ENCODE measurements around the gene NKAP. TPM values are rescaled to one million over a fixed set of nuclear protein-coding genes. Genes with fewer than 3 reads are reported as not detected.

The NKAP gene
- total and polyA plus RNA-seq, 2 experiments from 2014 or later, result 4.8 to 10.4 TPM

DNA sequence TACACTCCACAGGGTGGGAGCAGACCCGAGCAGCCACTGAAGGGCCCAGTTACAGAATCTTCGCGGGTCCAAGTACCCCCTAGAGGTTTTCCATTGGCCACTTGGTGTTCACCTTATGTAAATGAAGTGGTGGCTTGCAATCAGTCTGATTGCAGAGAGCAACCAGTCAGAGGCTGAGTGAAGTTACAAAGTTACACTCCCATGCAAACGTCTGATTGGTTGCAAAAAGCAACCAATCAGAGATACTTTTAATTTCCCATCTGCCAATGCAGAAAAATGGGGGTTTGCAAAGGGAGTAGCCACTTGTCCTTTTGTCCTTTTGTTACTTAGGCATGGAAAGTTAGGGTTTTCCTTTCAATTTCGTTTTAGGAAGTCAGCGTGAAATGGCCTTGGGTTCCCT, 27.0 kb upstream of the NKAP start:
- no peak for DNase-seq (ENCODE audit: low spot score)
- no peaks in the 10 kb centered on the region for H3F3A ChIP-seq (replicated peaks; ENCODE audit: low read depth)
- no peak for ATAC-seq
- H3K79me2 ChIP-seq (replicated peaks; ENCODE audit: insufficient read depth), result no peaks in the 10 kb centered on the region
- Mint-ChIP-seq H3K4me1 (no peaks in the 10 kb centered on the region), H3K27ac (no peak overlapping the region), H3K36me3 (ENCODE audit: low read depth) (no peaks in the 10 kb centered on the region), H3K27me3 (ENCODE audit: insufficient read depth, low read depth, poor library complexity) (no peaks in the 10 kb centered on the region), H3K4me3 (no peak overlapping the region), H3K9me3 (no peaks in the 10 kb centered on the region)
- H3K27ac ChIP-seq (ENCODE audit: low read depth), result no peak overlapping the region
- no peak overlapping the region for H3K4me2 ChIP-seq
- TF ChIP-seq POLR2AphosphoS5 (IDR thresholded peaks at IDR 0.05; ENCODE audit: low read depth) (no peak), ZNF114 (CRISPR knock-in tag; IDR thresholded peaks at IDR 0.05) (no peak), EZH2phosphoT487 (IDR thresholded peaks at IDR 0.05; ENCODE audit: unreplicated experiment) (no peak), ZNF462 (CRISPR knock-in tag; IDR thresholded peaks at IDR 0.05) (no peak), STAT1 (IDR thresholded peaks at IDR 0.05; ENCODE audit: unreplicated experiment) (no peak), REST (IDR thresholded peaks at IDR 0.05; ENCODE audit: unreplicated experiment) (no peak), NANOG (IDR thresholded peaks at IDR 0.05; ENCODE audit: borderline replicate concordance) (no peak), ETS1 (IDR thresholded peaks at IDR 0.05) (no peak), EZH2 (IDR thresholded peaks at IDR 0.05; ENCODE audit: low read depth, unreplicated experiment) (no peak), CREB1 (CRISPR knock-in tag; IDR thresholded peaks at IDR 0.05; ENCODE audit: low read depth) (no peak), ZNF331 (CRISPR knock-in tag; IDR thresholded peaks at IDR 0.05; ENCODE audit: low read depth) (no peak), JUNB (IDR thresholded peaks at IDR 0.05; ENCODE audit: unreplicated experiment) (no peak)
- TF ChIP-seq, protein P1, sequence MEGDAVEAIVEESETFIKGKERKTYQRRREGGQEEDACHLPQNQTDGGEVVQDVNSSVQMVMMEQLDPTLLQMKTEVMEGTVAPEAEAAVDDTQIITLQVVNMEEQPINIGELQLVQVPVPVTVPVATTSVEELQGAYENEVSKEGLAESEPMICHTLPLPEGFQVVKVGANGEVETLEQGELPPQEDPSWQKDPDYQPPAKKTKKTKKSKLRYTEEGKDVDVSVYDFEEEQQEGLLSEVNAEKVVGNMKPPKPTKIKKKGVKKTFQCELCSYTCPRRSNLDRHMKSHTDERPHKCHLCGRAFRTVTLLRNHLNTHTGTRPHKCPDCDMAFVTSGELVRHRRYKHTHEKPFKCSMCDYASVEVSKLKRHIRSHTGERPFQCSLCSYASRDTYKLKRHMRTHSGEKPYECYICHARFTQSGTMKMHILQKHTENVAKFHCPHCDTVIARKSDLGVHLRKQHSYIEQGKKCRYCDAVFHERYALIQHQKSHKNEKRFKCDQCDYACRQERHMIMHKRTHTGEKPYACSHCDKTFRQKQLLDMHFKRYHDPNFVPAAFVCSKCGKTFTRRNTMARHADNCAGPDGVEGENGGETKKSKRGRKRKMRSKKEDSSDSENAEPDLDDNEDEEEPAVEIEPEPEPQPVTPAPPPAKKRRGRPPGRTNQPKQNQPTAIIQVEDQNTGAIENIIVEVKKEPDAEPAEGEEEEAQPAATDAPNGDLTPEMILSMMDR (conservative IDR thresholded peaks at IDR 0.05; ENCODE audit: low read depth in 2 of 2), result no peak
- no peaks in the 10 kb centered on the region for H3K36me3 ChIP-seq (ENCODE audit: insufficient read depth)
- no peaks in the 10 kb centered on the region for H4K20me1 ChIP-seq (replicated peaks; ENCODE audit: insufficient read depth)
- no peaks in the 10 kb centered on the region for H3K9me2 ChIP-seq (ENCODE audit: insufficient read depth)
- no peaks in the 10 kb centered on the region for H3K27me3 ChIP-seq (ENCODE audit: insufficient read depth)
- H3K4me3 ChIP-seq, result no peak overlapping the region
- H3K4me1 ChIP-seq (ENCODE audit: insufficient read depth), result no peaks in the 10 kb centered on the region
- no peak overlapping the region for H2AFZ ChIP-seq

Data from GM23338 (cell line).